8988T (cell line): ENCODE data around the gene PLCB1.

Experiments used
- DNase-seq: peaks from one replicate; pipeline ENCODE4 v3.0.0; 2011

The PLCB1 gene

DNA sequence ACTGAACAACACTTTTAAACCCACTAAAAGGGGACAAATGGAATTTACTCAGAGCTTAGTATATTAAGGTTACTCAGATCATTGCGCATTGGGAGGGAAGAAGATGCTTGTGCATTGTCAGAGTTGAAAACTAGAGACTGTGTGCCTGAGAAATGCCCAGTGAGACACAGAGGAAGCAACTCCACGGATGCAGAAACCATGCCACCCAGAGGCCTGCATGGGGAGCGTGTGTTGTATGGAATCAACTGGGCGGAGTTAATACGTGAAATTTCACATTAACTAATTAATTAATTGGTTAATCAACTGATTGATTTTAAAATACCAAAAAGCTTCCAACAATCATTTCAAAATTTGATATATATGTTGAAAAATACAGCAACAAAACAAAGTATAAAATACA, 391.6 kb downstream of the PLCB1 start:
- DNase-seq = no peak

GRCh38 chr20:8524101-8525016, 392.3 kb downstream of the PLCB1 start:
- no peak for DNase-seq

DNA sequence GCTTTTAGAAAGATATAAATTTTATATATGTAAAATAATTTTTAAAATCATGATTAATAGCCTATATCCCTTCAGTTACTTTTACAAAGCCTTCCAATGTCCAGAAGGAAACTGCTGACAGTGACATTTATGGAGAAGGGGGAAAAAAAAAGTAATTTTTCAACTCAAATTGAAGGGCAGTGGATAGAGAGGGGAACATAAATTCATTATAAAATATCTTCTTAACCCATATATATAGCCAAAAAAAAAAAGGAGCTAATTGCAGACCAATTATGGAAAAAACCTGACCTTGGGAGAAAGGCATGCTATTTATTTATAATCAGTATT, 392.9 kb downstream of the PLCB1 start:
- no peak for DNase-seq

DNA sequence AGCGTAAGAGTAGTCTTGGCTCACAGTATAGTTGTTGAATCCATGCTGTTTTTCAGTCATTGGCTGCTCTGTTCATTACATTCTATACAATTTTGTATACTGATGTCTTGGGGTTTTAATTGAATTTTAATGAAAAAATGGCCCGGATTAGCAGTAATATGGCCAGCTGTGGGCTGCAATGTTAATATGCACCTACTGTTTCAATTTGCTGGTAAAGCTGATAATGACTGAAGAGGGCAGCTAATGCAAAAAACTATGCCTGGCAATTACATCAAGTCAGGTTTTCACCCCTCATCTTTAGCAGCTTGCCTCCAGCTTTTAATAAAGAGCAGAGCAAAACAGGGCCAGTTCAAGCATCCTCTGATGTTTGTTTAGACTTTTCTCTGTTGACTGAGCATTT, 394.5 kb downstream of the PLCB1 start:
- no peak for DNase-seq

GRCh38 chr20:8527998-8528723, 396.1 kb downstream of the PLCB1 start:
- no peak for DNase-seq

DNA sequence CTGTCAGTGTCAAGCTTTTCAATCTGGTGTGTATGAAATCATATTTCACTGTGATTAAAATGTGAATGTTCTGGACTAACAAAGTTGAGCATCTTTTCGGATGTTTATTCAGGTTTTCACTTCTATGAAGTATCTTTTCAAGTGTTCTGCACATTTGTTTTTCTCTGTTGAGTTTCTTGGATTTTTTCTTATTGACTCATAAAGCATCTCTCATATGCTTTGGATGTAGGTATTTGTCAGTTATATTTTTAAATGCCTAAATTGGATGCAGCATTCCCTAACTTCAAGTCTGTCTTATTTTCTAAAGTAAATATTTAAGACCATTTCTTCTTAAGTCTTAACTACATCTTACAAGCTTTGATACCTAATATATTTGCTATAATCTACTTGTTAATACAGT, 398.0 kb downstream of the PLCB1 start:
- no peak for DNase-seq

DNA sequence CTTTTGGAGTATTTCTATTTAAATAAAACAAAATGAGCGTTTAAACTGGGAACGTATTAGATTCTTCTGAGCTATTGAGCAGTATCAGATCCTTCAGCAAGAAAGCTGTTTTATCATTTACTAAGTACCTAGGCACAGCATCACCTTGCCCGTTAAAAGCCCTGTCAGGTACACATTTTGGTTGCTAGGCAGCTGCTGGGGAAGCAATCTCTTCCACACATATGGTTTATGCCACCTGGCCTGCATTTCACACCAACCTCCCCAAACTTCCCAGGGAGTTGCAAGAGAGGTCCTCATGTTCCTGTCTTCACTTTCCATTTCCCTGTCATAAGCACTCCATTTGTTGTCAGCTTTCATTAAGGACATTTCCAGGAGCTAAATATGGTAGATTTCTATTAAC, 400.1 kb downstream of the PLCB1 start:
- no peak for DNase-seq

DNA sequence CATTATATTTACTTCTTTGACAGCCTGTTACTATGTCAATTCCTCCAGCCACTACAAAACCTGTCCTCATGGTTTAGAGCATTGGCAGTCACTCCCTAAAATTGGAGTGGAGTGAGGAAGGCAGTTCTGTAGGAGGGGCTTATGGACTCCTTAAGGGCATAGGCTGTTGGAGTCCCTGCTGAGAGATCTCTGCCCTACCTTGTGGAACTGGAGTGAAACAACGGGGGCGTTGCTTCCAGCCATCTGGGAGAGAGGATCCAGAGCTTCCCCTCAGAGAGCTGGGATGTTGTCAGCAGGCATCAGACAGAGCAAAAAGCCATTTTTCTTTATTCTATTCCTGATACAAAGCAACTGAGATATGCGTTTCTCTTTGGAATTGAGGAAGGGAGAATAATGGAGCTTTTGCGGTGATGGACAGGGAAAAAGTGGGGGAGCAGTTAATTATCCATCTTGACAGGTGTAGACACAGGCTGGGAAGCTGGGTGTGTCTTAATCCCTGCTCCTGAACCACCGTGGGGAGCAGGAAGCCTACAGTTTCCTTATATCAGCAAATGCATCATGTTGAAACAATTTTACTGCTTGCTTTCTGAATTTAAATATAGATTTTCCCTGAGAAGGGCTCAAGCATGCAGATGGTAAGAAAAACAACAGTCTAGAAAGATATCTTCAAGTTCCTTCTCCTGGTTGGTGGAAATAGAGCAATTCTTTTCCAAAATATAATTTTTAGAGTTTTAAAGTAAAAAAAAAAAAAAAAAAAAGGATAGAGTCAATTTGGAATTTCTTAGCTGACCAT, 402.5 kb downstream of the PLCB1 start:
- no peak for DNase-seq

GRCh38 chr20:8535403-8536261, 403.6 kb downstream of the PLCB1 start:
- DNase-seq = no peak

DNA sequence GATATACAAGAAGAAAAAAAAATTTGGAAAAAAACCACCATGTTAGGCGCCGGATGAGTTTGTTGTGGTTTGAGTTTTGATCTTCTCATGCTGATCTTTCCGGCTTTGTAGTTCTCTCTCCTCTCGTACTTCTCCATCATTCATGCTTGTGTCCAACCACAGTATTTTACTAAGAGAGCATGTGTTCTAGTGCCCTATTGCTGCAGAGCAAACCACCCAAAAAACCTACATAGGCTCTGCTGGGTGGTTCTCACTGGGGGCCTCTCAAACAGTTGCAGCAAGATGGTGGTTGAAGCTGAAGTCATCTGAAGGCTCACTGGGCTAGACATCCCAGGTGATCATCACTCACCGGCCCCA, 404.2 kb downstream of the PLCB1 start:
- DNase-seq = no peak

GRCh38 chr20:8540466-8540865, 408.4 kb downstream of the PLCB1 start:
- DNase-seq = no peak

DNA sequence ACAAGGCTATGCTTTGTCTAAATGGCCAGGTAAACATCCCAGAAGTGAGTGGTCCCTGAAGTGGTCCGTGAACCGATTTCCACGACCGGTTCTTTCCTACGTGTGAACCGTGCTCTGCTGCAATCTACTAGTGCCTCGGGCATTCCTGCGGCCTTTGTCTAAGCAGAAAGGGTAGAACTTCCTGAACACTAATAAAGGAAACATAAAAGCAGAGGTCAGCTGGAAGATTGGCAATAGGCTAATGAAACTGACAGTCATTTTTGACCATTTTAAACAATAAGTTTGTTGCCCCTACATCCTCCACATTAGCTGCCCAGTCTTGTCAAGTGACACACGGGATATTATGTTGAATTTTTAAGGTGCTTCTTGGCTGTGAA, 410.0 kb downstream of the PLCB1 start:
- no peak for DNase-seq

- DNase-seq = no peak
These were observed 413.1 kb downstream of the PLCB1 start for GRCh38 chr20:8545212-8545611.

DNA sequence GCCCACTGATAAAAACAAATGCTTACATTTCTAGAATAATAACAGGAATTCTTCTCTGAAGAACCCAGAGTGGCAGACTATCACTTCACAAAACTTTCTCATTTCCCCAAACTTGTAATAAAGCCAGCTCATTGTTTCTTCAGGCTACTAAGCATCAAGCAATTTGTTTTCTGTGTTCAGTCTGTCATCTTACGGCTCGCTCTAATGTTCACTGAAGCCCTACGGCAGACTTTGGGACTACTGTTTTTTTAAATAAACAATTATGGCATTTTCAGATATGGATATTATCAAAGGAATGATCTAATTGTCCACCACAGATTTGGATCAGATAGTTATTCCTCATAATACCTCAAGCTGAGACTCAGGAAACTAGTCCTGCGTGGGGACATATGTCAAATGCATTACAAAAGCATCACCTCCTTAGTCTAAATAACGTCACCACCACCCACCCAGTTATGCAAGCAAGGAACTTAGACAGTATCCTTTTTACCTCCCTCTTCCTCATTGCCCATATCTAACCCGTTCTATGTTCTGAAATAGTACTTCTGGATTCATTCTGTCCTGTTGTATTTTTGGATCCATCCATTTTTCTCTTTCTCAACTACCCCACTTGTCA, 415.1 kb downstream of the PLCB1 start:
- DNase-seq = no peak

DNA sequence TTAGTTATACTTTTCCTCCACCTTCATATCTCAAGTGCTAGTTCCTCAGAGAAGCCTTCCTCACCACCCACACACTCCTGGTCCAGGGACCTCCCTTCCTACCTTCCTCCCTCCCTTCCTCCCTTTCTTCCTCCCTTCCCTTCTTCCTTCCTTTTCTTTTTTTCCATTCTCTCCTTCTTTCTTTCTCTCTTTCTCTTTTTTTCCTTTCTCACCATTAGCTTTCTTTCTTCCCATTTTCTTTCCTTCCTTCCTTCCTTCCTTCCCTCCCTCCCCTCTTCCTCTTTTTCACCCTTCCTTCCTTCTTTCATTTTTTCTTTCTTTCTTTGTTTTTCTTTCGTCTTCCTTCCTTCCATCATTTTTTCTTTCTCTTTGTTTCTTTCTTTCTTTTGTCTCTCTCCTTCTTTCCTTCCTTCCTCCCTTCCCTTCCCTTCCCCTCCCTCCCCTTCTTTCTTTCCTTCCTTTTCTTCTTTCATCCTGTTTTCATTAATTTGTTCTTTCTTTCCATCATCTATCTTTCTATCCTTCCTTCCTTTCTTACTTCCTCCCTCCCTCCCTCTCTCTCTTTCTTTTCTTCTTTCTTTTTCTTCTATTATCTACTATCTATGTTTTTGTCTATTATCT, 416.0 kb downstream of the PLCB1 start:
- no peak for DNase-seq

- no peak for DNase-seq
These were observed 417.1 kb downstream of the PLCB1 start for GRCh38 chr20:8549192-8549591.

GRCh38 chr20:8557711-8558110, 425.6 kb downstream of the PLCB1 start:
- DNase-seq = no peak

- DNase-seq = no peak
These were observed 430.3 kb downstream of the PLCB1 start for GRCh38 chr20:8562356-8562755.

- DNase-seq = no peak
These were observed 436.0 kb downstream of the PLCB1 start for GRCh38 chr20:8568075-8568474.

DNA sequence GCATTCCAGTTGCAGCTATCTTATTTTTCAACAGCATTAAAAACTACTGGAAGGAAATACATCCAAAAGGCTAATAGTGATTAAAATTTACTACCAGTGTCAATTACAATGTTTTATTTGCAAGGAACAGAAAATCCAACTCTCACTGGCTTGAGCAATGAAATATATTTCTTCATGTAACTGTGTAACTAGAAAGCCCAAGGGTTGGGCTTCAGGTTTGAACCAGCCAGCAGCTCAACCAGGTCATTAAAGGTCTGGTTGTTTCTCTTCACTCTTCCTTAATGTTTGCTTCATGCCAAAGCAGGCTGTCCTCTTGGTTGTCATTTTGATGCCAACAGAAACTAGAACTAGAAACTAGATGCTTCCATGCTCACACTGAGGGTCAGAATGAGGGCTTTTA, 437.7 kb downstream of the PLCB1 start:
- DNase-seq = no peak

- no peak for DNase-seq
These were observed 439.5 kb downstream of the PLCB1 start for GRCh38 chr20:8571611-8572010.

GRCh38 chr20:8573686-8574085, 441.6 kb downstream of the PLCB1 start:
- no peak for DNase-seq
